Neuronal stem cell (in vitro differentiated cells): ENCODE measurements around the gene RAB11FIP3.

Source experiments
- DNase-seq: peaks from one replicate; pipeline ENCODE4 v3.0.0-alpha.2; 2013; ENCODE audit warnings: low spot score
- H2AFZ ChIP-seq: one replicate; pipeline ENCODE4 v1.6.1; 2013; ENCODE audit warnings: mild to moderate bottlenecking, low read length, inconsistent platforms
- H2AK5ac ChIP-seq: 2 replicates; pipeline ENCODE4 v1.6.1; 2013; ENCODE audit warnings: low read depth, mild to moderate bottlenecking, inconsistent platforms, low read length, moderate library complexity, mixed read lengths
- H2BK120ac ChIP-seq: 2 replicates; pipeline ENCODE4 v1.6.1; 2013; ENCODE audit warnings: low read depth, mild to moderate bottlenecking, inconsistent platforms, low read length, moderate library complexity, mixed read lengths
- H2BK12ac ChIP-seq: one replicate; pipeline ENCODE4 v1.6.1; 2013; ENCODE audit warnings: low read length, inconsistent platforms
- H2BK15ac ChIP-seq: 2 replicates; pipeline ENCODE4 v1.6.1; 2013; ENCODE audit warnings: mild to moderate bottlenecking, low read length, inconsistent platforms, mixed read lengths
- H2BK5ac ChIP-seq: one replicate; pipeline ENCODE4 v1.6.1; 2013; ENCODE audit warnings: inconsistent platforms, mild to moderate bottlenecking, low read length, moderate library complexity
- H3K14ac ChIP-seq: one replicate; pipeline ENCODE4 v1.6.1; 2013; ENCODE audit warnings: low read length, inconsistent platforms
- H3K18ac ChIP-seq: 2 replicates; pipeline ENCODE4 v1.6.1; 2013; ENCODE audit warnings: low read length, inconsistent platforms
- H3K23ac ChIP-seq: 2 replicates; pipeline ENCODE4 v1.6.1; 2013; ENCODE audit warnings: low read depth, mild to moderate bottlenecking, mixed read lengths, low read length, inconsistent platforms; ENCODE audit not compliant: poor library complexity
- H3K27ac ChIP-seq: replicated peaks from 3 replicates; pipeline ENCODE4 v1.5.1; 2013; ENCODE audit warnings: low read length, inconsistent platforms
- H3K27me3 ChIP-seq, 3 experiments: 2 replicates each; pipeline ENCODE4 v1.6.1; 2013; ENCODE audit warnings: low read length in 3 of 3, mild to moderate bottlenecking in 2 of 3, inconsistent platforms in 1 of 3, low read depth in 1 of 3, mixed read lengths in 1 of 3, moderate library complexity in 1 of 3; ENCODE audit not compliant: control insufficient read depth in 3 of 3, insufficient read depth in 3 of 3
- H3K36me3 ChIP-seq, 2 donors: replicated peaks in 1 of 2; 2 replicates each; pipeline ENCODE4 v1.6.1; 2013; ENCODE audit warnings: low read length in 2 of 2; ENCODE audit not compliant: control insufficient read depth in 2 of 2, insufficient read depth in 2 of 2
- H3K4ac ChIP-seq: 2 replicates; pipeline ENCODE4 v1.6.1; 2013; ENCODE audit warnings: inconsistent platforms, mild to moderate bottlenecking, low read length, moderate library complexity
- H3K4me1 ChIP-seq, 2 donors: 1 replicate in 1 of 2; 2 replicates in 1 of 2; pipeline ENCODE4 v1.6.1; 2013; ENCODE audit warnings: low read length in 2 of 2, low read depth in 1 of 2; ENCODE audit not compliant: control insufficient read depth in 2 of 2, insufficient read depth in 1 of 2
- H3K4me2 ChIP-seq: one replicate; pipeline ENCODE4 v1.6.1; 2013; ENCODE audit warnings: mild to moderate bottlenecking, low read length, inconsistent platforms; ENCODE audit not compliant: insufficient read depth, poor library complexity, severe bottlenecking
- H3K4me3 ChIP-seq, 2 donors: 2 replicates each; pipeline ENCODE4 v1.5.1; 2013; ENCODE audit warnings: low read length in 2 of 2, mild to moderate bottlenecking in 2 of 2, inconsistent platforms in 1 of 2, moderate library complexity in 1 of 2
- H3K79me1 ChIP-seq: one replicate; pipeline ENCODE4 v1.6.1; 2013; ENCODE audit warnings: low read depth, mild to moderate bottlenecking, inconsistent platforms, low read length, moderate library complexity
- H3K9ac ChIP-seq: one replicate; pipeline ENCODE4 v1.6.1; 2013; ENCODE audit warnings: mild to moderate bottlenecking, low read depth, low read length, inconsistent platforms; ENCODE audit not compliant: poor library complexity
- H3K9me3 ChIP-seq, 2 donors: replicated peaks in 1 of 2; 2 replicates each; pipeline versions ENCODE3 to v1.6.1; 2013; ENCODE audit warnings: low read length in 2 of 2, mild to moderate bottlenecking in 2 of 2, inconsistent platforms in 1 of 2, low read depth in 1 of 2, mixed read lengths in 1 of 2, moderate library complexity in 1 of 2; ENCODE audit not compliant: control insufficient read depth in 2 of 2, insufficient read depth in 1 of 2
- H4K8ac ChIP-seq: one replicate; pipeline ENCODE4 v1.6.1; 2013; ENCODE audit warnings: low read depth, mild to moderate bottlenecking, inconsistent platforms, low read length, moderate library complexity
- H4K91ac ChIP-seq: one replicate; pipeline ENCODE4 v1.6.1; 2013; ENCODE audit warnings: low read length, low read depth, mild to moderate bottlenecking, inconsistent platforms; ENCODE audit not compliant: poor library complexity
- WGBS, 2 donors: extraction: QIAGEN DNeasy Blood & Tissue Kit; methylation state at CpG; one replicate each; pipeline ENCODE4 v1.1.7; 2013; ENCODE audit warnings: missing lambda C conversion rate in 2 of 2, mixed read lengths in 1 of 2; ENCODE audit not compliant: insufficient read length in 2 of 2, insufficient replicate concordance in 1 of 2; ENCODE audit errors: extremely low coverage in 2 of 2; 5-methylcytosine and 5-hydroxymethylcytosine counted together

Gene RAB11FIP3

DNA sequence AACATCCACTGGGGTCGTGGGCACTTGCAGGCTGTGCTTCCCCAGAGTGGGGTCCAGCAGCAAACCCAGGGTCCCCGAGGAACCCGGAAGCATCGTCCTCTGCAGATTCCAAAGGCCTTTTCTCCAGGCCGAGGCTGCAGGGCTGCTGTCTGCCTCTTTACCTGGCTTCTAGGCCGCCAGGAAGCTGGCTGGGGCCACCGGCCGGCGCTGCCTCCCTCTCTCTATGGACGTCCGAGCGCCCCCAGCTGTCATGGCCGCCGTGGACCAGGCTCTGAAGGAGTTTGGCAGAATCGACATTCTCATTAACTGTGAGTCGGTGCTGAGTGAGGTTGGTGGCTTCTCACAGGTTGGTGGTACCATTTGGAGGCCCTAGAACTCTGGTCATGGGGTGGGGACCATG, 18.2 kb upstream of the RAB11FIP3 start:
- H4K8ac ChIP-seq: no peak overlapping the region
- peak overlapping the region; percentile 80 for H3K23ac ChIP-seq
- peak overlapping the region; percentile 66 for H2BK5ac ChIP-seq
- H3K9ac ChIP-seq: peak overlapping the region; percentile 21
- no peak overlapping the region for H2BK120ac ChIP-seq
- peaks cover 1% of the 10 kb centered on the region for H3K79me1 ChIP-seq
- H3K4ac ChIP-seq: no peak overlapping the region
- H4K91ac ChIP-seq: no peak overlapping the region
- no peak overlapping the region for H2BK12ac ChIP-seq
- H2AK5ac ChIP-seq: no peak overlapping the region
- H3K27me3 ChIP-seq: no peaks in the 10 kb centered on the region
- H3K27ac ChIP-seq: no peak overlapping the region
- H3K4me3 ChIP-seq: no peak overlapping the region
- no CpG with 5 or more reads among the region's 16 CpGs for WGBS, 2 donors
- H2AFZ ChIP-seq: no peak overlapping the region
- no peak for DNase-seq
- no peak overlapping the region for H3K4me2 ChIP-seq
- H3K18ac ChIP-seq: no peak overlapping the region
- H3K14ac ChIP-seq: no peak overlapping the region
- H3K9me3 ChIP-seq: no peaks in the 10 kb centered on the region
- H2BK15ac ChIP-seq: no peak overlapping the region
- H3K36me3 ChIP-seq: peaks cover 5% of the 10 kb centered on the region in 2 donors
- H3K4me1 ChIP-seq: no peaks in the 10 kb centered on the region

DNA sequence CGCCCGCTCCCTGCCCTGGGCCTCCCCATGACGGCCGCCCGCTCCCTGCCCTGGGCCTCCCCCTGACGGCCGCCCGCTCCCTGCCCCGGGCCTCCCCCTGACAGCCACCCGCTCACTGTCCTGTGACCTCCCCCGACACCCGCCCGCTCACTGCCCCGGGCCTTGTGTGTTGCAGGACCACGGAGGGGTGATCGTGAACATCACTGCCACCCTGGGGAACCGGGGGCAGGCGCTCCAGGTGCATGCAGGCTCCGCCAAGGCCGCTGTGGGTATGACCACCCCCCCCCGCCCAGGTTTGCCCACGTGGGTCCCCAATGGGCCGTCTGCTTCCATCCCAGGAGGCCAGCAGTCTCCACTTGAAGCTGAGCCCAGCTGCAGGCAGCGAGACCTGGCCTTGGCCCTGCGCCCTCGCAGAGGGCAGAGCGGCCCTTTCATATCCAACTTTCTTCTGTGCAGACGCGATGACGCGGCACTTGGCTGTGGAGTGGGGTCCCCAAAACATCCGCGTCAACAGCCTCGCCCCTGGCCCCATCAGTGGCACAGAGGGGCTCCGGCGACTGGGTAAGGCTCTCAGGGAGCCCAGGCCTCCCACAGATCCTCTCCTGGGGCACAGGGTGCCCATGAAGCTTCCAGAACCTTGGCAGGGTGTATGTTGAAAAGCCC, 14.8 kb upstream of the RAB11FIP3 start:
- no peak overlapping the region for H2AFZ ChIP-seq
- H2BK120ac ChIP-seq: no peak overlapping the region
- no peak overlapping the region for H2AK5ac ChIP-seq
- H3K27ac ChIP-seq: no peak overlapping the region
- peaks cover 5% of the 10 kb centered on the region in 2 donors for H3K36me3 ChIP-seq
- H4K91ac ChIP-seq: no peak overlapping the region
- no peaks in the 10 kb centered on the region for H3K27me3 ChIP-seq
- no peak overlapping the region for H3K18ac ChIP-seq
- H3K23ac ChIP-seq: no peak overlapping the region
- H3K4me2 ChIP-seq: no peak overlapping the region
- peaks cover 3% of the 10 kb centered on the region for H3K79me1 ChIP-seq
- no peak overlapping the region for H2BK12ac ChIP-seq
- WGBS, 2 donors: no CpG with 5 or more reads among the region's 36 CpGs
- no peak overlapping the region for H3K14ac ChIP-seq
- no peaks in the 10 kb centered on the region for H3K4me1 ChIP-seq
- no peak for DNase-seq
- no peak overlapping the region for H4K8ac ChIP-seq
- no peak overlapping the region for H3K4me3 ChIP-seq
- H3K9me3 ChIP-seq: no peaks in the 10 kb centered on the region
- no peak overlapping the region for H2BK5ac ChIP-seq
- no peak overlapping the region for H3K9ac ChIP-seq
- no peak overlapping the region for H2BK15ac ChIP-seq
- H3K4ac ChIP-seq: no peak overlapping the region

DNA sequence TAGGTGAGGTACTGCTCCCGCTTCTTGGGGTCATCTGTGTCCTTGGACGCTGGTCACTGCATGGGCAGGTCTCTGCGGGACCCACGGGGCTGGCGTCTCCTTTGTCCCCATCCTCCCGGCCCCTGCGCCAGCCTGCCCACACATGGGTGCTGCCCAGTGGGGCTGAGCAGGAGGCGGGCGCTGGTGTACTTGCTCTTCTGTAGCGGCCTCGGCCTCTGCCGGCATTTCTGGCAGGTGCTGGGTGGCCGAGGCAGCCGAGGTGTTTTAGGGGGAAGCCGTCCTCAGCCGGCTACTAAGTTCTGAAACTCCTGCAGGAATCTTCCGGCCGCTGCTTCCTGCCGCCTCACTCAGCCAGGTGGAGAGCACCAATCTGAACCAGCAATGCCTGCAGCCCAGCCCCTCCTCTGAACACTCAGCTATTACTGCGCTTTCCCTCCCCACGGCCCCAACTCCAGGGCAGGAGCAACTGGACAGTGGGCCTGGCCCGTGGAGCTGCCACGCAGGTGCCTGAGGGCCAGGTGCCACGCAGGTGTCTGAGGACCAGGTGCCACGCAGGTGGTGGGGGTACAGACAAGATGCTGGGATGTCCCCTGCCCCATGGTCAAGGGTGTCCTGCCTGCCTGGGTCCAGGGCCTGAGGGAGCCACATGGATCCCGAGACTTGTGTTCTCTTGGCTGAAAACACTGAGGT, 13.7 kb upstream of the RAB11FIP3 start:
- Histone ChIP-seq H3K4me2 (no peak overlapping the region), H3K23ac (peak overlapping the region; percentile 16), H2BK5ac (no peak overlapping the region), H3K4ac (no peak overlapping the region), H3K27me3 (no peaks in the 10 kb centered on the region), H4K91ac (no peak overlapping the region), H3K9ac (no peak overlapping the region), H3K18ac (no peak overlapping the region), H2BK120ac (no peak overlapping the region), H3K27ac (no peak overlapping the region), H4K8ac (no peak overlapping the region), H2AFZ (no peak overlapping the region), H3K36me3 (peaks cover 5% of the 10 kb centered on the region in 2 donors), H3K4me1 (no peaks in the 10 kb centered on the region), H2AK5ac (no peak overlapping the region), H3K14ac (no peak overlapping the region), H2BK15ac (no peak overlapping the region), H3K4me3 (no peak overlapping the region), H3K9me3 (no peaks in the 10 kb centered on the region), H2BK12ac (no peak overlapping the region), H3K79me1 (peaks cover 3% of the 10 kb centered on the region)
- WGBS, 2 donors: no CpG with 5 or more reads among the region's 26 CpGs
- DNase-seq: no peak

DNA sequence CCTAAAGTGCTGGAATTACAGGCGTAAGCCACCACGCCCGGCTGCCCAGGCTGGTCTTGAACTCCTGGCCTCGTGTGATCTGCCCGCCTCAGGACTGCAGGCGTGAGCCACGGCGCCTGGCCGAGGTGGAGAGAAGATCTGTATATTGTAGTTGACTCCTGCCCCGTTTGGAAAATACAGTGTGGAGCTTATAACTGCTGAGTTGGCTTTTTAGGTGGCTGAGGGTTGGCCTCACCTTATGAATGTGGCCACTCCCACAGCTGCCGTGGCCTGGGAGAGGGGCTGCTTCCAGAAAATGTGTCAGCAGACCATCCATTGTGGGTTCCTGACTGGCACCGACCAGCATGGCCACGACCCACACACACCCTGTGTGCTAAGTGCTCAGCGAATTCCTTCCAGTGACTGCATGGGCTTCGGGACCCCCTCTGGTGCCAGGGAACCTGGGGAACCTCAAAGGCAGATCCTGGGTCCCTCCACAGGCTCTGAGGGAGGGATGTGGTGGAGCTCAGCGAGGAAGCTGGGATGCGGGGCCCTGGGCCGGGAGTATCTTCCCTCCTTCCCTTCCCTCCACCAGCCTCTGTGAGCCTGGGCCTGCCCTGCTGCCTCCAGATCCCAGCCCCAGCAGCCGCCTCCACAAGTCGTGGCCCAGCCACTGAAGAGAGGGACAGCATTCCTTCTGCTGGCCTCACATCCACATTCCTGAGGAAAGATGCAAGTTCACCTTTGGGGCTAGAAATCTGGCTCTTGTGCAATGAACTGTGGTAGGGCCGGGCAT, 10.9 kb upstream of the RAB11FIP3 start:
- WGBS, 2 donors: no CpG with 5 or more reads among the region's 21 CpGs
- no peak for DNase-seq

More for the DNA sequence above, 10.9 kb upstream of the RAB11FIP3 start:
- H3K27me3 ChIP-seq: no peaks in the 10 kb centered on the region
- peaks cover 5% of the 10 kb centered on the region in 2 donors for H3K36me3 ChIP-seq
- H3K4me3 ChIP-seq: no peak overlapping the region
- H3K27ac ChIP-seq: no peak overlapping the region
- H2BK12ac ChIP-seq: no peak overlapping the region
- no peak overlapping the region for H3K4me2 ChIP-seq
- H2BK5ac ChIP-seq: no peak overlapping the region
- H3K4me1 ChIP-seq: no peaks in the 10 kb centered on the region
- no peak overlapping the region for H2AK5ac ChIP-seq
- no peak overlapping the region for H3K4ac ChIP-seq
- H2BK120ac ChIP-seq: no peak overlapping the region
- H3K14ac ChIP-seq: peak overlapping the region; percentile 1
- no peak overlapping the region for H3K18ac ChIP-seq
- peaks cover 3% of the 10 kb centered on the region for H3K79me1 ChIP-seq
- no peak overlapping the region for H4K91ac ChIP-seq
- H3K23ac ChIP-seq: peak overlapping the region; percentile 8
- no peak overlapping the region for H3K9ac ChIP-seq
- no peak overlapping the region for H2AFZ ChIP-seq
- H4K8ac ChIP-seq: no peak overlapping the region
- peak overlapping the region; percentile 33 for H2BK15ac ChIP-seq
- no peaks in the 10 kb centered on the region for H3K9me3 ChIP-seq
